HG03025 (cell line): ENCODE measurements around the gene THOP1.
"Not testable (repeated sequence)": the region's sequence is repeated elsewhere in the genome, so short reads cannot be mapped to it uniquely, and the experiment has no call there.

ENCODE experiments used
- ATAC-seq: cut with Tn5 transposase; IDR thresholded peaks from one replicate; pipeline ENCODE4 v1.9.1; 2021; ENCODE audit warnings: mild to moderate bottlenecking, moderate library complexity; ENCODE audit not compliant: unreplicated experiment, low FRiP score

Gene THOP1

GRCh38 chr19:2813235-2814160, 28.2 kb downstream of the THOP1 start:
- no peak for ATAC-seq

GRCh38 chr19:2814426-2814825, 29.1 kb downstream of the THOP1 start:
- ATAC-seq = no peak

DNA sequence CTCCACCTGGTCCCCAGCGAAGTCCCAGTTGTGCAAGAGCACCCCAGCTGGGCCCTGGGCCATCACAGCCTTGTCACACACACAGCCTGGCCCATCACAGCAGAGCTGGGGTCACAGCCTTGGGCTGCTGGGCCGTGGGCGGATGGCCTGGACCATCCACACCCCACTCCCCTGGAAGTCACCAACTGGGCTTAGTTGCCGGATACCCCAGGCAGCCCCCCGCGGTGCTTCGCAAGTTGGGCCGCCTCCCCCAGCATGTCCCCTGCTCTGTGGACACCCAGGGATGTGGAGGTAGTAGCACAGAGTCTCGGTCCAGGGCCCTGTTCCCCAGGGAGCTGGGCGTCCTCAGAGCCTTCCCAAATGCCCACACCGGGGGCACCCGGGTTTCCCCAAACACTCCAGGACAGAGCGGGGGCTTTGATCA, 29.9 kb downstream of the THOP1 start:
- ATAC-seq = no peak

DNA sequence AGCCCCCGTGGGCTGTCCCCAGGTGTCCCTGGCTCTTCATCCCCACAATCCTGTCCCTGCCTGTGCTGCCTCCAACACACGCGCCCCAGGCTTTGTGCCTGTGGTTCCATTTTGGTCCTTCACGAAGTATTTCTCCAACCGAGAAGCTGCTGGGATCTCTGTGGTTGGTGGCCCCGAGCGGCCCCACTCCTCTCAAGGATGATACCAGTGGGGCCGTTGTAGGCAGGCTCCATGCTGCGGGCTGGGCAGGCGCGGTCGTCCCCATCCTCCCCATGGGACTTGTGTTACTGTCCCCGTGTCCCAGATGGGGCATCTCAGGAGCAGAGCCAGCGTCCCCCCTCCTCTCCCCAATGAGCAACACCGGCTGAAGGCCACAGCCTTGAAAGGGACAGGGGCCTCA, 30.6 kb downstream of the THOP1 start:
- no peak for ATAC-seq

GRCh38 chr19:2816641-2817040, 31.3 kb downstream of the THOP1 start:
- no peak for ATAC-seq

- not testable (repeated sequence) for ATAC-seq
Measured at GRCh38 chr19:2817237-2817829, 32.0 kb downstream of the THOP1 start.

DNA sequence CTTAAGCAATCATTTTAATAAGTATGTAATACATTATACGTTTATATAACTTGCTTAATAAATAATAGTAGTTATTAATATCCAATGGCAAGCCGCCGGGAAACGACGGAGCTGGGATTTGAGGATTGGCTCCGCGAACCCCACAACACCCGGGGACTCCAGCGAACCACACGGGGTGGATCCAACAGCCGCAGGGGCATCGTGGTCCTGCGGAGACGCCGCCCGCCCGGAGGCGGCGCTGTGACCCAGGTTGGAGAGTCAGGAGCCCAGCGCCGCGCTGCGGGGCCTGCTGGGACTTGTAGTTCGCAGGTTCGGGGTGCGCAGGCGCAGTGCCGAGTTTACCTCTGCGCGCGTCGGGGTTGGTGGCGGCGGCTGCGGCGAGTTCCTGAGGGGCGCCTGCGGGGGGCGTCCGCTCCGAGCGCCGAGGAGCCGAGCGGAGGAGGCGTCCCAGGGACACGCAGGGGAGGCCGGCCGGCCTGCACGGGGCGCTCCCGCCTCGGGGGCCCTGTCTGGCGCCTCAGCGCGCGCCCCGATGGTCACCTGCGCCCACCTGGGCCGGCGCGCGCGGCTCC, 34.3 kb downstream of the THOP1 start, which contains the start of gene ZNF554:
ZNF554 (plus strand) TSS at position 329 of the 572 bp plus-strand sequence; CDS start at position 533, 204 bp downstream.
- ATAC-seq = peak; percentile 67

- ATAC-seq = no peak
Measured at GRCh38 chr19:2820112-2820702, 34.9 kb downstream of the THOP1 start.

DNA sequence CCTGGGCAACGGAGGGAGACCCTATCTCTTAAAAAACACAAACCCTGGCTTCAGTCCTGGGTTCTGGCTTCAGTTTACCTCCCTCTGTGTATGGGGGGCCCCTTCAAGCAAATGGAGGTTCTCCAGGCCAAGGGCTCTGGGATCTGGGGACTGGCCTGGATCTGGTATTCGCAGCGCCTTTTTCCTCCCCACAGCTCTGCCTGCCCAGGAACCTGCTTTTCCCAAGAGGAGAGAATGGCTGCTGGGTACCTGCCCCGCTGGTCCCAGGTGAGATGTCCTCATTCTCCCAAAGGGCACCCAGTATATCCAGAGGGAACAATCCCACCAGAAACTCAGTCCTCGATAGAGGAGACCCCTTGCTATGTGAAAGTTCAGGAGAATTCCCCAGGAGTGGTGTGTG, 37.5 kb downstream of the THOP1 start:
- no peak for ATAC-seq

DNA sequence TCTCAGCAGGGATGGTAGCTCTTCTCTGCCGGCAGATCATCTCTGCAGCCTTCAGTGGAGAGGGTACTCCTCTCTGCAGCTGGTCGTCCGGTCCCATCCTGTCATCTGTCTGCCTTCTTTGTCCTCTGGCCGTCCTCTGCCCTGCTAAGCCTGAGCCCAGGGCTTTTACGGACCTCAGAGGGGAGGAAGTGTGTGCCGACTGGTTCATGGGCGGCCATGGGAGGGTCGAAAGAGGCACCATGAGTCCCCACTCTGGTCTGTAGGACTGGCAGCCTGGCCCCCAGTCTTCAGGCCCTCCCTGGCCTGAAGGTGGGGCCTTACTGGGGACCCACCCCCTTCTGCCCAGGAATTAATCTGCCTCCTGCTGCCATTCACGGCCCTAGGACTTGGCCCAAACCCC, 38.3 kb downstream of the THOP1 start:
- ATAC-seq = no peak

DNA sequence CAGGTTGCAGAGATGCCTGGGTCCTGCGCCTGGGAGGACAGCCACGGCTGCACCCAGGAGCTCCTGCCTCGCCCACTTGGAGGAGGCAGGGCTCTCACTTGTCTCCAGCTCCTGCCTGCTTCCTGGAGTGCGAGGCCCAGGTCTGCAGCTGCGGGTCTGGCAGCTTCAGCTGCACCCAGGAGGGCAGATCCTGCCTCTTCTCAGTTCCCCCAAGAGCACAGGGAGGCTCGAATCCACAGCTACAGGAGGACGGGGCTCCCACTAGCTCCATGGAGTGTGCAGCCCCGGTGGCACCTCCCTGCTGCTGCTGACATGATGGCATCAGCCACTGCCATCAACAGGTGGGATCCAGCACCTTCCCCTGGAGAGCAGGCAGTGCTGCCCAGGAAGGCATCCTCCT, 38.8 kb downstream of the THOP1 start:
- ATAC-seq = no peak

- ATAC-seq = no peak
Measured at GRCh38 chr19:2827022-2827421, 41.7 kb downstream of the THOP1 start.

DNA sequence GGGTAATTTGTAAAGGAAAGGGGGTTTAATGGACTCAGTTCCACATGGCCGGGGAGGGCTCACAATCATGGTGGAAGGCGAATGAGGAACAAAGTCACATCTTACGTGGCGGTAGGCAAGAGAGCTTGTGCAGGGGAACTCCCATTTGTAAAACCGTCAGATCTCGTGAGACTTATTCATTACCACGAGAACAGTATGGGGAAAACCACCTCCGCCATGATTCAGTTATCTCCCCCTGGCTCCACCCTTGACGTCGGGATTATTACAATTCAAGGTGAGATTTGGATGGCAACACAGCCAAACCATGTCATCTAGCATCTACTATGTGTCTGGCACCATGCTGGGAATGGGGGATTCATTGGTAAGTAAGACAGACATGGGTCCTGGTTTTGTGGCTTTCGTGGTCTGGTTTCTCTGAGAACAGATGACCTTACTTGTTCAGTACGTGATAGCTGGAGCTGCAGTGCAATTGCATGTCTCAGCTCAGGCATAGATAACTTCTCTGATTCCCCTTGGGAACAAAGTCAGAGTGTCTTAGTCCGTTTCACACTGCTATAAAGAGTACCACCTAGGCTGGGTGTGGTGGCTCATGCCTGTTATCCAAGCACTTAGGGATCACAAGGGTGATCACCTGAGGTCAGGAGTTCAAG, 42.7 kb downstream of the THOP1 start:
- ATAC-seq = no peak

DNA sequence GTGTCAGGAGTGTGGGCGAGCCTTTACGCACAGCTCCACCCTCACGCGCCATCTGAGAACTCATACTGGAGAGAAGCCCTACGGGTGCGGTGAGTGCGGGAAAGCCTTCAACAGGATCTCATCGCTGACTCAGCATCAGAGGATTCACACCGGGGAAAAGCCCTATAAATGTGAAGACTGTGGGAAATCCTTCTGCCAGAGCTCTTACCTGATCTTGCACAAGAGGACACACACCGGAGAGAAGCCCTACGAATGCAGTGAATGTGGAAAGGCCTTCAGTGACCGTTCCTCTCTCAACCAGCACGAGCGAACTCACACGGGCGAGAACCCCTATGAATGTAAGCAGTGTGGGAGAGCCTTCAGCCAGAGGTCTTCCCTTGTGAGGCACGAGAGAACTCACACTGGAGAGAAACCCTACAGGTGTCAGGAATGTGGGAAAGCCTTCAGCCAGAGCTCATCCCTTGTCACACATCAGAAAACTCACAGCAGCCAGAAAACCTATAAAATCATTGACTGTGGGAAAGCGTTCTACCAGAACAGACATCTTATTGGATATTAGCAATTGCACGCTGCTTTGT, 49.1 kb downstream of the THOP1 start:
- no peak for ATAC-seq

DNA sequence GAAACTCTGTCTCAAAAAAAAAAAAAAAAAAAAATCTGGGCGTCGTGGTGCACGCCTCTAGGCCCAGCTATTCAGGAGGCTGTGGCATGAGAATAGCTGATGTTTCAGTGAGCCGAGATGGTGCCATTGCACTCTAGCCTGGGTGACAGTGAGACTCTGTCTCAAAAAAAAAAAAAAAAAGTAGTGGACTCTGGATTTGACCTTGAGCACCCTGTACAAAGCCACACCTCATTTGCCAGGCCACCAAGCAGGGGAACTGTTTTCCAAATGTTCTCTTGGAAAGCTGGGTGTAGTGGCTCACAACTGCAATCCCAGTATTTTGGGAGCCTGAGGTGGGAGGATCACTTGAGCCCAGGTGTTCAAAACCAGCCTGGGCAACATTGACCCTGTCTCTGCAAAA, 52.1 kb downstream of the THOP1 start:
- no peak for ATAC-seq

GRCh38 chr19:2840794-2841791, 55.8 kb downstream of the THOP1 start, which contains the start of gene ZNF555:
ZNF555 (plus strand) TSS chr19:2841475; CDS start chr19:2841573, 98 bp downstream.
- peak; percentile 89 for ATAC-seq

GRCh38 chr19:2841855-2842574, 56.7 kb downstream of the THOP1 start:
- no peak for ATAC-seq

DNA sequence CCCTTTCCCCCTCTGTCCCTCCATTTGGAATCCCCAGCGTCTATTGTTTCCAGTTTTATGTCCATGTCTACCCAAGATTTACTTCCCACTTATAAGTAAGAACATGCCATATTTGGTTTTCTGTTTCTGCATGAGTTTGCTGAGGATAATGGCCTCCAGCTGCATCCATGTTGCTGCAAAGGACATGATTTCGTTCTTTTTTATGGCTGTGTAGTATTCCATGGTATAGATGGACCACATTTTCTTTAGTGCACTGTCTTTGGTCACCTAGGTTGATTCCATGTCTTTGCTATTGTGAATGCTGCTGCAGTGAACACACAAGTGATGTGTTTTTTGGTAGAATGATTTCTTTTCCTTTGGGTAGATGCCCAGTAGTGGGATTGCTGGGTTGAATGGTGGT, 59.8 kb downstream of the THOP1 start:
- no peak for ATAC-seq
